Aorta (tissue), 5 donors: ENCODE data around the gene ZSCAN20. TPM values are rescaled to one million over a fixed set of nuclear protein-coding genes. Genes with fewer than 3 reads are reported as not detected.

ENCODE experiments used
- ATAC-seq: fragments of 200-7000 bp; cut with Tn5 transposase; one replicate; pipeline ENCODE4 v1.9.1; 2022; ENCODE audit warnings: moderate library complexity; ENCODE audit not compliant: low FRiP score
- DNase-seq, 2 donors: peaks; one replicate each; pipeline ENCODE4 v3.0.0-alpha.2; 2020
- H3K27ac ChIP-seq, 2 donors: one replicate each; pipeline ENCODE4 v1.5.1; 2013; ENCODE audit warnings: low read length in 2 of 2, mild to moderate bottlenecking in 2 of 2, moderate library complexity in 2 of 2, control low read depth in 1 of 2, inconsistent platforms in 1 of 2, low read depth in 1 of 2
- H3K27me3 ChIP-seq, 2 donors: one replicate each; pipeline ENCODE4 v1.6.1; 2013; ENCODE audit warnings: control low read depth in 1 of 2, low read length in 1 of 2, mild to moderate bottlenecking in 1 of 2, moderate library complexity in 1 of 2; ENCODE audit not compliant: insufficient read depth in 2 of 2, control insufficient read depth in 1 of 2
- H3K36me3 ChIP-seq, 2 donors: one replicate each; pipeline ENCODE4 v1.6.1; 2013; ENCODE audit warnings: control low read depth in 1 of 2, low read length in 1 of 2, mild to moderate bottlenecking in 1 of 2; ENCODE audit not compliant: insufficient read depth in 2 of 2, control insufficient read depth in 1 of 2
- H3K4me1 ChIP-seq, 2 donors: one replicate each; pipeline ENCODE4 v1.6.1; 2013; ENCODE audit warnings: low read length in 2 of 2, control low read depth in 1 of 2, mild to moderate bottlenecking in 1 of 2, moderate library complexity in 1 of 2; ENCODE audit not compliant: insufficient read depth in 2 of 2, control insufficient read depth in 1 of 2
- H3K4me3 ChIP-seq, 2 donors: one replicate each; pipeline ENCODE4 v1.5.1; 2013; ENCODE audit warnings: low read length in 2 of 2, control low read depth in 1 of 2, mild to moderate bottlenecking in 1 of 2
- H3K9me3 ChIP-seq: one replicate; pipeline ENCODE4 v1.6.1; 2013; ENCODE audit warnings: mild to moderate bottlenecking, low read length; ENCODE audit not compliant: control insufficient read depth
- WGBS, 2 donors: extraction: QIAGEN DNeasy Blood & Tissue Kit; methylation state at CpG; one replicate each; pipeline ENCODE4 v1.1.7; 2013; 5-methylcytosine and 5-hydroxymethylcytosine counted together
- intact Hi-C, 2 donors: fragments of 100-400 bp; cut with DNase I; formaldehyde crosslinking; loops; one replicate each; pipeline versions ENCODE4 v1.14.2 to v1.15.0; 2022
- polyA plus RNA-seq, 2 donors: library from polyadenylated mRNA; stranded (reverse); fragments of 200-250 nt; gene quantifications; one replicate each; pipeline ENCODE4 v1.2.3, GENCODE V29; 2013
- total RNA-seq, 2 donors: library from RNA; stranded (reverse); fragmentation: NEBNext Ultra II Directional; extraction: Animal tissue kit (Norgen Biotek cat#: 25700); gene quantifications; one replicate each; pipeline ENCODE4 v1.2.1, GENCODE V29; 2021
- donor health status: healthy with polysubstance abuse.
- donor health status: Bipolar disorder and iron deficiency.
- donor health status: DM: no; HTN: no; CAD: no.
- donor health status: DM: no; HTN: no; CAD: no.
- donor health status: DM: yes; HTN: yes; CAD: no.

The ZSCAN20 gene
- total and polyA plus RNA-seq, 4 donors = 2.1 to 8.0 (median 4.1) TPM

DNA sequence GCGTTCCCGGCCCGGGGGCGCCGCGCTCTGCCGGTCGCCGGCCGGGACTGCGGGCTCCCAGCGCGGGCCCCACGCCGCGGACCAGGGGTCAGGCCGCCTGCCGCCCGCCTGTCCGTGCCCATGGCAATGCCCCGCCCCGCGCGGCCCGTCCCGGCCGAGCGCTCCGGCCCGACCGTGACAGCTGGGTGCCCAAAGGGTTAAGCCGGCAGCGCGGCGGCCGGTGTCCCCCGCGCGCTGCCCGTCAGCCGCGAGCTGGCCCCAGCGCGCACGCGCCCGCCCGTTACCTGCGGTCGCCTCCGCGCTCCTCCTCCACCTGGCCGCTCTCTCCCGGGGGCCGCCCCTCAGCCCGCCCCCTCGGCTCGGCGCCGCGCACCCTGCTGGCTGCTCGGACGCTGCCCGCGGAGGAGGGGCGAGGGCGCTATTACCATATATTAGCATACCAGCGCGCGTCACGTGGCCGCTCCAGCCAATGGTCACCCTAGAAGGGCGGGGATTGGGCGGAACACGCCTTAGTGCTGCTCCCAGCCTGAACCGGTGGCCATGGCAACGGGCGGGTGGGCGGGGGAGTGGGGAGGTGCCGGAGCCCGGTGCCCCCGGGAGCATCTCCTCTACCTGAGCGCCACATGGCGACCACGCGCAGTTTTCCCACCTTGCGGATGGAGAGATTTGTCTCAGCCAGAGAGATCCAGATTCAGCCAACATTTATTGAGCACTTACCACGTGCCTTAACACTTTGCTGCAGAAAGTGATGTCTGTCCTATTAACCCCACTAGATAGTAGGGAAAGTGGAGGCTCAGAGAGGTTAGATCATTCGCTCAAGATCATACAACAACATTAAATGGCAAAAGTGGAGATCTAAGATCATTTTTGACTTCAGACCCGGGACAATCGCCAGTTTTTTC, 41.5 kb upstream of the ZSCAN20 start, which contains the start of gene PHC2:
PHC2 (minus strand) TSS at position 404 of the 902 bp plus-strand sequence. CDS start 55,556 bp downstream, outside the sequence.
- ATAC-seq (peak; percentile 97), DNase-seq (peak; percentile 99)
- Histone ChIP-seq H3K4me1 (peaks cover 0 to 7% of the 10 kb centered on the region in 2 donors), H3K27me3 (no peaks in the 10 kb centered on the region), H3K36me3 (no peaks in the 10 kb centered on the region), H3K4me3 (peak within 1 kb of the TSS; percentile 74 to 77), H3K9me3 (no peaks in the 10 kb centered on the region), H3K27ac (no peak within 1 kb of the TSS)
- 2 to 3% methylated on average over 55 to 91 of the region's 91 CpGs for WGBS, 2 donors
- intact Hi-C loops = no loop called here

GRCh38 chr1:33433509-33434362, 38.7 kb upstream of the ZSCAN20 start:
- 70 to 78% methylated on average over 3 of the region's 3 CpGs for WGBS, 2 donors
- Histone ChIP-seq H3K4me1 (peaks cover 0 to 7% of the 10 kb centered on the region in 2 donors), H3K27ac (no peak overlapping the region), H3K9me3 (no peaks in the 10 kb centered on the region), H3K27me3 (no peaks in the 10 kb centered on the region), H3K4me3 (no peak overlapping the region), H3K36me3 (no peaks in the 10 kb centered on the region)
- ATAC-seq (no peak), DNase-seq (peak in 1 of 2 donors; percentile 65)
- intact Hi-C loops = no loop called here

DNA sequence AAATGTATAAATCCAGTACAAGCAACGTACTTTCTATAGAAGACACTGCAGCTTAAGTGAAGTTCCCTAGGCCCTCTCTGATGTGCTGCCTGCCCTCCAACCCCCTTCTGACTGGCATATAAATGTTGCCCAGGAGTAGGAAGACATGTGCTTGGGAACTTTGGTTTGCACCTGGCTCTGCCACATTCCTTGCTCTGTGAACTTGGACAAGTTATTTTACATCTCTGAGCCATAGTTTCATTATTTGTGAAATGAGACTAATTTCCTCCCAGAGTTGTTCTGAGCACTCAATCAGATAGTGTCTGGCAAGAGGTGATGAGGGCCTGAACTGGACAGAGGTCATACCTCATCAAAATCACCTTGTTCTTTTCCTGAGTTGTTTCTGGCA, 38.1 kb upstream of the ZSCAN20 start:
- intact Hi-C loops = no loop called here
- H3K9me3 ChIP-seq = no peaks in the 10 kb centered on the region
- H3K36me3 ChIP-seq = no peaks in the 10 kb centered on the region
- H3K27me3 ChIP-seq = no peaks in the 10 kb centered on the region
- peaks cover 0 to 6% of the 10 kb centered on the region in 2 donors for H3K4me1 ChIP-seq
- DNase-seq (no peak), ATAC-seq (no peak)
- no peak overlapping the region for H3K27ac ChIP-seq
- H3K4me3 ChIP-seq = no peak overlapping the region
- WGBS, 2 donors = 92 to 100% methylated on average over 1 of the region's 1 CpG

- ATAC-seq (no peak), DNase-seq (no peak)
- intact Hi-C loops = no loop called here
- Histone ChIP-seq H3K4me1 (no peaks in the 10 kb centered on the region), H3K9me3 (no peaks in the 10 kb centered on the region), H3K4me3 (no peak overlapping the region), H3K36me3 (no peaks in the 10 kb centered on the region), H3K27me3 (no peaks in the 10 kb centered on the region), H3K27ac (no peak overlapping the region)
- 63 to 71% methylated on average over 4 of the region's 4 CpGs for WGBS, 2 donors
Measured at GRCh38 chr1:33435096-33435820, 37.2 kb upstream of the ZSCAN20 start.

- Histone ChIP-seq H3K4me3 (no peak overlapping the region), H3K27ac (no peak overlapping the region), H3K27me3 (no peaks in the 10 kb centered on the region), H3K36me3 (no peaks in the 10 kb centered on the region), H3K9me3 (no peaks in the 10 kb centered on the region), H3K4me1 (no peaks in the 10 kb centered on the region)
- WGBS, 2 donors = 59 to 78% methylated on average over 4 of the region's 4 CpGs
- no peak for DNase-seq
- intact Hi-C loops = no loop called here
- no peak for ATAC-seq
Measured at GRCh38 chr1:33436557-33437285, 35.7 kb upstream of the ZSCAN20 start.

DNA sequence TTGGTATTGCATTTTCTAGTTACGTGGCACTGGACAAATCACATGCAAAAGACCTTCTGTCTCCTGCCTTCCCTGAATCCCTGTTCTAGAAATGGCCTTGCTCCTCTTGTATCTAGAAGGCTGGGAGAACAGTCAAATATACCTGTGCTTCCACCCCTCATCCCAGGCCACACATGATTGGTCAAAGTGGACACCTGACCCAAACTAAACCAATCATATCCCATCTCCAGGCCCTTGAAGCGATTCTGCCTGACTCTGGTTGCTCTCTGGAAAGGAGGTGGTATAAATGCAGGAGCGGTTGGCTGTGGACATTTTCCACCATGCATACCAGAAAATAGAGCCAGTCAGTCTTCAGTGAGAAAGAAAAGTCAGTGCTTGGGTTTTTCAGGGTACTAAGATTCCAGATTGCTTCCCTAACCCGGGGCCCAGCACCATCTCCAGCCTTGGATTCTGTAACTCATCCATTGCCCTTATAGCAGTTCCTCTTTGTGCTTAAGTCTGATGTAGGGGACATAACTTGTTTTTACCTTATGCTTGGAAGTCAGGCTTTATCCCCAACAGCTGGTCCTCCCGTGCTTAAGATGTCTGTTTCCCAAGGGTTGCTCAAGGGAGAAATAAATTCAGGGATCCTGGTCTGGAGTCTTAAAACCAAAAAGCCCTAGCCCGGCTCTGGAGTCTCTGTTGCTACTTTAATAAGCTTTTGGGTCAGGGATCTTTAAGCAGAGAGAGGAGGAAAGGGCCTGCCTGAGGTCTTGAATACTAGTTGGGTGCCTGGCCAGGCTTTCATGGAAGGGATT, 33.9 kb upstream of the ZSCAN20 start:
- intact Hi-C loops = no loop called here
- 89 to 90% methylated on average over 6 of the region's 6 CpGs for WGBS, 2 donors

GRCh38 chr1:33439662-33440061, 32.8 kb upstream of the ZSCAN20 start:
- Histone ChIP-seq H3K36me3 (no peaks in the 10 kb centered on the region), H3K4me3 (no peak overlapping the region), H3K27me3 (no peaks in the 10 kb centered on the region), H3K4me1 (no peaks in the 10 kb centered on the region), H3K9me3 (no peaks in the 10 kb centered on the region), H3K27ac (no peak overlapping the region)
- intact Hi-C loops = no loop called here
- 53 to 56% methylated on average over 1 of the region's 1 CpG for WGBS, 2 donors
- DNase-seq (no peak), ATAC-seq (no peak)

More for the DNA sequence above, 33.9 kb upstream of the ZSCAN20 start:
- Histone ChIP-seq H3K27me3 (no peaks in the 10 kb centered on the region), H3K4me3 (no peak overlapping the region), H3K9me3 (no peaks in the 10 kb centered on the region), H3K27ac (no peak overlapping the region), H3K4me1 (no peaks in the 10 kb centered on the region), H3K36me3 (no peaks in the 10 kb centered on the region)
- DNase-seq (no peak), ATAC-seq (no peak)
